GM12874 (cell line): ENCODE data around the gene TMEM176A.

ENCODE experiments used
- TF ChIP-seq, protein P1 (sequence below): IDR thresholded peaks from 2 replicates; pipeline ENCODE4 v1.5.1; 2011; ENCODE audit warnings: low read depth, mild to moderate bottlenecking, control low read depth, low read length, moderate library complexity; ENCODE audit not compliant: insufficient read depth

The TMEM176A gene

DNA sequence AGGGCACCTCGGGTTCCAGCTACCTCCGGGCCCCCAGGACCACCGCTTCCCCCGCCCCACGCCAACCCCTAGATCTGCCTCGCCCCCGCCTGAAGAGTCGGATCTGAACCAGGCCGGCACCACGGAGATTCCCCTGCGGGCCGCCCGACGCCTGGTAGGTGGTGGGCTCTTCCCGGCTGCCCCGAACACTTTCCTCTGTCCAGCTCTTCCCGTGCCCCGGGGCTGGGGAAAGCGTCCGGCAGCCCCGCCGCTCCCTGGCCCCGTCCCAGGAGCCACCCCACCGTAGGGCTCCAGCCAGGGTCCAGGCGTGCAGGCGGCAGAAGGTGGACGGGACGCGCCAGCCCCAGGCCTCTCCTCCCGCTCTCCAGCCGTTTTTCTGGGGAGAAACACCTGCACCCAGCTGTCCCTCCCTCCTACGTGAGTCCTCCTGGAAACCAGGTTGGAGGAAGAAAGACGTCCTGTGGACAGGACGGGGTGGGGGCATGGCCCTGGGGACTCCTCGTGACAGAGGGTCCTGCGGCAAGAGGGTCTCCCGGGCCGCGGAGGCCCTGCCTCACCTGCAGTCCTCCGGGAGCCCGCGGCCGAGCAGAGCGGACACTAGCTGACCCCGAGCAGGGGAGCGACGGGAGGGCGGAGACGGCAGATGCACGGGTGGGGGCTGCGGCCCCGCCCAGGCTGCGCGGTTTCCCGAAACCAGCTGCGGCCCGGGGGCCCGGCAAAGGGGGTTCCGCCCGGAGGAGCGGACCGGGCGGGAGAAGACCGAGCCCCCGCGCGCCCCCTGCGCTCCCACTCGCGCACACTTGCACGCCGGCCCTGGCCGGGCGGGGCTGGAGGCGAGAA, 608 bp upstream of the TMEM176A start, which contains the start of gene TMEM176B:
TMEM176B (minus strand) TSS at position 624 of the 840 bp plus-strand sequence. CDS start 3,795 bp downstream, outside the sequence.
- TF ChIP-seq, protein P1, sequence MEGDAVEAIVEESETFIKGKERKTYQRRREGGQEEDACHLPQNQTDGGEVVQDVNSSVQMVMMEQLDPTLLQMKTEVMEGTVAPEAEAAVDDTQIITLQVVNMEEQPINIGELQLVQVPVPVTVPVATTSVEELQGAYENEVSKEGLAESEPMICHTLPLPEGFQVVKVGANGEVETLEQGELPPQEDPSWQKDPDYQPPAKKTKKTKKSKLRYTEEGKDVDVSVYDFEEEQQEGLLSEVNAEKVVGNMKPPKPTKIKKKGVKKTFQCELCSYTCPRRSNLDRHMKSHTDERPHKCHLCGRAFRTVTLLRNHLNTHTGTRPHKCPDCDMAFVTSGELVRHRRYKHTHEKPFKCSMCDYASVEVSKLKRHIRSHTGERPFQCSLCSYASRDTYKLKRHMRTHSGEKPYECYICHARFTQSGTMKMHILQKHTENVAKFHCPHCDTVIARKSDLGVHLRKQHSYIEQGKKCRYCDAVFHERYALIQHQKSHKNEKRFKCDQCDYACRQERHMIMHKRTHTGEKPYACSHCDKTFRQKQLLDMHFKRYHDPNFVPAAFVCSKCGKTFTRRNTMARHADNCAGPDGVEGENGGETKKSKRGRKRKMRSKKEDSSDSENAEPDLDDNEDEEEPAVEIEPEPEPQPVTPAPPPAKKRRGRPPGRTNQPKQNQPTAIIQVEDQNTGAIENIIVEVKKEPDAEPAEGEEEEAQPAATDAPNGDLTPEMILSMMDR = no peak

- TF ChIP-seq, protein P1 = no peak
Observed at GRCh38 chr7:150801242-150801945, 825 bp downstream of the TMEM176A start.

- TF ChIP-seq, protein P1 = no peak
Observed at GRCh38 chr7:150801946-150802771, 1.6 kb downstream of the TMEM176A start.

DNA sequence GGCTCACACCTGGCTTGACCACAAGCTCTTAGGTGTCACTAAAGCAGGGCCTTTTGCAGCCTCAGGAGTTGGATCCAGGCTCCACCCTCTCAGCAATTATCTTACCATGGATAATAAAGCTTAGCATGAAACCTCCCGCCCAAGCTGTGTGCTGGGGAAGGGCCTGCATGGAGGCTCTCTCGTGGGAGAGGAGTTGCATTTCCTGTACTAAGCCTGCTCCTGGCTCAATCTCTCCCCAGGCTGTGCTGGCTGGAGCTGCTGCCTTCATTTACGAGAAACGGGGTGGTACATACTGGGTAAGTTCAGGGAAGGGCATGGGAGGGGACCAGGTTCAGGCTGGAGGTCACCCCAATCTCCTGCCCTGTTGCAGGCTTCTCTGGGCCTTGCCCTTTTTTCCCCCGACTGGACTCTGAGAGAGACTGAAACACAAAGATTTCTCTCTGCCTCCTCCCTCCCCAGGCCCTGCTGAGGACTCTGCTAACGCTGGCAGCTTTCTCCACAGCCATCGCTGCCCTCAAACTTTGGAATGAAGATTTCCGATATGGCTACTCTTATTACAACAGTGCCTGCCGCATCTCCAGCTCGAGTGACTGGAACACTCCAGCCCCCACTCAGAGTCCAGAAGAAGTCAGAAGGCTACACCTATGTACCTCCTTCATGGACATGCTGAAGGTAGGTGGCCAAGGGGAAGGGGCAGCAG, 2.7 kb downstream of the TMEM176A start:
- TF ChIP-seq, protein P1 = no peak

- TF ChIP-seq, protein P1 = no peak
Observed at GRCh38 chr7:150804802-150805201, 4.2 kb downstream of the TMEM176A start.

DNA sequence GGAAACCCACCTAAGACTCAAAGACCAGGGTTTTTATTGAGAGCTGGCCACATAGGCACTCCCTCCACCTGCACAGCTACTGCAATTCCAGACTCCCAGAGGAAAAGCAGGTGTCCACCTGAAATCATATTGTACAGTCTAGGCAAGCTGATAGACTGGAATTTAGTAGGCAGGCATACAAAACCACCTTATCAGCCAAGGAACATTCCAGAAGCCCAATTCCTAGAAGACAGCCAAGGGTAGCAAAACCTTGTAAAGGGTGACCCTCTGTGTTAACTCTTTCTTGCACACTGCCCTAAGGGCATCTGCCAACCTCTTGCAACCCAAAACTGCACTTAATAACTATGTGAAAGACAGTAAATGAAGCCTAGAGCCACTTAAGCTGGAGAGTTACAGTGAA, 5.3 kb downstream of the TMEM176A start:
- TF ChIP-seq, protein P1 = no peak
